CD4-positive, CD25-positive, alpha-beta regulatory T cell (primary cell): ENCODE results near the gene MOB3B. TPM values are rescaled to one million over a fixed set of nuclear protein-coding genes. Genes with fewer than 3 reads are reported as not detected.

ENCODE experiments used
- ATAC-seq, 2 donors: fragments of 150-1000 bp; cut with Tn5 transposase; one replicate each; pipeline ENCODE4 v1.10.0; 2021; ENCODE audit warnings: low read depth in 2 of 2, moderate number of reproducible peaks in 2 of 2, moderate library complexity in 1 of 2
- DNase-seq, 3 donors: peaks; one replicate each; pipeline versions ENCODE4 v3.0.0 to v3.0.0-alpha.2; 2012 to 2022; ENCODE audit warnings: mixed read lengths in 1 of 3
- H3K27ac ChIP-seq: one replicate; pipeline ENCODE4 v1.7.0; 2013; ENCODE audit warnings: mild to moderate bottlenecking, low read length; ENCODE audit not compliant: insufficient read depth, poor library complexity, severe bottlenecking
- H3K27me3 ChIP-seq: one replicate; pipeline ENCODE4 v1.7.0; 2013; ENCODE audit warnings: low read length; ENCODE audit not compliant: control insufficient read depth, insufficient read depth
- H3K36me3 ChIP-seq: one replicate; pipeline ENCODE4 v1.7.0; 2013; ENCODE audit warnings: mild to moderate bottlenecking, low read length, moderate library complexity; ENCODE audit not compliant: control insufficient read depth, insufficient read depth
- H3K4me1 ChIP-seq: 2 replicates; pipeline ENCODE4 v1.7.0; 2013; ENCODE audit warnings: mild to moderate bottlenecking, low read length; ENCODE audit not compliant: insufficient read depth, control insufficient read depth, poor library complexity, severe bottlenecking
- H3K4me3 ChIP-seq: one replicate; pipeline ENCODE4 v1.7.0; 2013; ENCODE audit warnings: low read depth, mild to moderate bottlenecking, low read length, moderate library complexity
- H3K9me3 ChIP-seq, 2 experiments: 1 replicate in 1 of 2; 2 replicates in 1 of 2; pipeline ENCODE4 v1.7.0; 2013; ENCODE audit warnings: low read length in 2 of 2, mild to moderate bottlenecking in 1 of 2, moderate library complexity in 1 of 2; ENCODE audit not compliant: control insufficient read depth in 2 of 2
- H3K27ac Mint-ChIP-seq, 3 donors: one replicate each; pipeline ENCODE4 v1.8.0; 2020 to 2022; ENCODE audit warnings: mild to moderate bottlenecking in 3 of 3, mixed read lengths in 3 of 3, moderate library complexity in 2 of 3
- H3K27me3 Mint-ChIP-seq: one replicate; pipeline ENCODE4 v1.8.0; 2022; ENCODE audit warnings: mild to moderate bottlenecking, mixed read lengths
- H3K36me3 Mint-ChIP-seq: one replicate; pipeline ENCODE4 v1.8.0; 2020; ENCODE audit warnings: mixed read lengths
- H3K4me1 Mint-ChIP-seq, 4 donors: one replicate each; pipeline ENCODE4 v1.8.0; 2020 to 2022; ENCODE audit warnings: mixed read lengths in 4 of 4, mild to moderate bottlenecking in 1 of 4
- H3K4me3 Mint-ChIP-seq, 4 donors: one replicate each; pipeline ENCODE4 v1.8.0; 2020 to 2022; ENCODE audit warnings: mild to moderate bottlenecking in 4 of 4, mixed read lengths in 4 of 4, moderate library complexity in 3 of 4
- H3K9me3 Mint-ChIP-seq, 7 donors: one replicate each; pipeline ENCODE4 v1.8.0; 2020 to 2022; ENCODE audit warnings: mixed read lengths in 7 of 7, mild to moderate bottlenecking in 3 of 7, moderate library complexity in 2 of 7
- polyA plus RNA-seq, 4 donors: library from polyadenylated mRNA; unstranded; fragments of 300-500 nt; fragmentation: Illumina TruSeq; gene quantifications; one replicate each; pipeline ENCODE4 v1.2.3, GENCODE V29; 2021
- total RNA-seq: library from RNA; stranded (reverse); gene quantifications from one replicate; pipeline ENCODE4 v1.2.3, GENCODE V29; 2022

Gene MOB3B
- total and polyA plus RNA-seq, 5 donors from 2014 or later = 0.02 to 0.12 (median 0.11) TPM; not detected in 2

DNA sequence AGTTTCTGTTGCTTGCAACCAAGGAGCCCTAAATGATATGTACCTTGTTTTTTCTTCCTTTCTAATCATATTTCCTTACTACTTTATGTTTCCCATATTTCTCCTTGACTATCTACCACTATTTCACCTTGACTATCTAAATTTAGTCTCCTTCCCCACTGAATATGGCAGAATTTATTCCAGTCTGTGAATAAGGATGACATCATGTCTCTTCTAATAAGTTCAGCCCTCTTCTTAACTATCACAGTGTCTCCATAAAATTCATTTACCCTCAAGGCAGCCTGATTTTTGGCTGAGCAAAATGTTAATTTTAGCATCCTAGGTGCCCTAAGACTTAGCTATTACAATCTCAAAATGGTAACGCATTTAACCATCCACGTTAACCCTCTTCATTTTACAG is 133.1 kb downstream of the MOB3B start:
- no peaks in the 10 kb centered on the region for H3K4me1 Mint-ChIP-seq
- Histone ChIP-seq H3K9me3 (no peaks in the 10 kb centered on the region), H3K36me3 (no peaks in the 10 kb centered on the region), H3K4me1 (no peaks in the 10 kb centered on the region), H3K27ac (no peak overlapping the region), H3K27me3 (no peaks in the 10 kb centered on the region), H3K4me3 (no peak overlapping the region)
- ATAC-seq (no peak), DNase-seq (no peak)
- H3K27me3 Mint-ChIP-seq = no peaks in the 10 kb centered on the region
- H3K27ac Mint-ChIP-seq = no peak overlapping the region
- peaks cover 0 to 1% (median 0%) of the 10 kb centered on the region in 7 donors for H3K9me3 Mint-ChIP-seq
- no peaks in the 10 kb centered on the region for H3K36me3 Mint-ChIP-seq
- no peak overlapping the region for H3K4me3 Mint-ChIP-seq

DNA sequence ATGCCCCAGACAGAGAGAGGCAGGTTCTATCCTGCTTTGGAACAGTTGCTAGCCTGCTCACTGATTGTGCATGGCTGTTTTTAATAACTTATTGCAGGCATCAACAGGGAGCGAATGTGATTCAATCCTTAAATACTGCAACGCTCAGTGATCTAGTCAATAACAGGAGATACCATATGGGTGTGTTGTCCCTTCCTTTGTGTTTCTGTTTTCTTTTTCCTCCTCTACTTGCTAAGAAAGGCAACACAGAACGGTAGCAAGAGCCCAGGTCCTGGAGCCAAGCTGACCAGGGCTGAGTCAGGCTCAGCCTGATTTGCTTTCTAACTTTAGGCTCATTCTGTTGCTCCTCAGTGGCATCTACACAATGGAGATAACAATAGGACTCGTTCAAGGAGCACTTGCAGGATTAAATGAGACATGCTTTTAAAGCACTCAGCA is 134.1 kb downstream of the MOB3B start:
- H3K4me3 Mint-ChIP-seq = no peak overlapping the region
- Histone ChIP-seq H3K9me3 (no peaks in the 10 kb centered on the region), H3K4me3 (no peak overlapping the region), H3K36me3 (no peaks in the 10 kb centered on the region), H3K4me1 (no peaks in the 10 kb centered on the region), H3K27me3 (no peaks in the 10 kb centered on the region), H3K27ac (no peak overlapping the region)
- H3K27me3 Mint-ChIP-seq = peaks cover 4% of the 10 kb centered on the region
- H3K36me3 Mint-ChIP-seq = no peaks in the 10 kb centered on the region
- no peak for DNase-seq
- no peak for ATAC-seq
- H3K4me1 Mint-ChIP-seq = no peaks in the 10 kb centered on the region
- no peak overlapping the region for H3K27ac Mint-ChIP-seq
- H3K9me3 Mint-ChIP-seq = peaks cover 0 to 1% (median 0%) of the 10 kb centered on the region in 7 donors

DNA sequence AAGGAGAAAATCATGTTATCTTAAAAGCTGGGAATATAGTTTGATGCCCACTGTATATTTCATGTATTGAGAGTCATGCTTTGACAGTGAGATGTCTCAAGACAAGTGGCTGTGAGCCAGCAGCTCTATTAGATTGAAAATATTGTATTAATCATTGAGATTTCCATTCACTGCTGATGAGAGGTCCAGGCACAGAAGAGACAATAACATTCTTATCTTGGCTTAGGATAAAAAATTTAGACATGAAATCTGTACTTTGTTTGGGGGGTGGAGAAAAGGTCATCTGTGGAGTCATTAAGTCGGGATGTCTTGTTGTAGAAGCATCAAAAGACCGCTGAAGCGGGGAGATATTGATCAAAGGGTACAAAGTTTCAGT is 134.8 kb downstream of the MOB3B start:
- Mint-ChIP-seq H3K9me3 (peaks cover 0 to 1% (median 0%) of the 10 kb centered on the region in 7 donors), H3K4me1 (no peaks in the 10 kb centered on the region), H3K27ac (no peak overlapping the region), H3K4me3 (no peak overlapping the region), H3K27me3 (peaks cover 4% of the 10 kb centered on the region), H3K36me3 (no peaks in the 10 kb centered on the region)
- Histone ChIP-seq H3K4me3 (no peak overlapping the region), H3K36me3 (no peaks in the 10 kb centered on the region), H3K27ac (no peak overlapping the region), H3K27me3 (no peaks in the 10 kb centered on the region), H3K9me3 (no peaks in the 10 kb centered on the region), H3K4me1 (no peaks in the 10 kb centered on the region)
- DNase-seq = no peak
- no peak for ATAC-seq

DNA sequence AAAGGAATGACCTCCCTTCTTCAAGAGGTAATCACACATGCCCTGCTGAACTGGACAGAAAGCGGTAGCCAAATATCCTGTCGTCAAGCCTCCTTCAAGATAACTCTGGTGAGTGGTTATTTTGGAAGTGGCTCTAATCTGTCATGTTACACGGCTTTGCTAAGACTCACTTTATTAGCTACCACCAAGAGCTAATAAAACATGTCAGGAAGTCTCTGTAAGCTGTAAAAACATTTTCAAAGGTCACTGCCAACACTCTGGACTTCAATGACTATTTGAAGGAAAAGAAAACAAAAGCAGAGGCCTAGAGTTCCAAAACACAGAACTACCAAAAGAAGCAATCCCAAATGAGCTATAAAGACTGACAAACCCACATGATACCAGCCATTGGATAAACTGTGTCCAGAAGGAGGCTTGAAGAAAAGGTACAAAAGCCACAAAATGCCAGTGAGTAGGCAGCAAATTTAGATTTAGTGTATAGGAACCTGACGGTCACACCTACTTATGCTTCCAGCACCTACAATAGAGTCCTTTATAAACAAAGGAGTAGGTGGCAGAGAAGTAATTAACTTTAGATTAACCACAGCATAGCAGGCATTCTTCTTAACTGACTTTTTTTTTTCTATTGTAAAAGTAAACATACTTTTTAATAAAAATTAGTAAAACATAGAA is 135.3 kb downstream of the MOB3B start:
- Histone ChIP-seq H3K4me1 (no peaks in the 10 kb centered on the region), H3K27me3 (no peaks in the 10 kb centered on the region), H3K9me3 (no peaks in the 10 kb centered on the region), H3K4me3 (no peak overlapping the region), H3K36me3 (no peaks in the 10 kb centered on the region), H3K27ac (no peak overlapping the region)
- DNase-seq (no peak), ATAC-seq (no peak)
- Mint-ChIP-seq H3K27ac (no peak overlapping the region), H3K27me3 (peaks cover 4% of the 10 kb centered on the region), H3K4me3 (no peak overlapping the region), H3K36me3 (no peaks in the 10 kb centered on the region), H3K4me1 (no peaks in the 10 kb centered on the region), H3K9me3 (peaks cover 0 to 1% (median 0%) of the 10 kb centered on the region in 7 donors)

DNA sequence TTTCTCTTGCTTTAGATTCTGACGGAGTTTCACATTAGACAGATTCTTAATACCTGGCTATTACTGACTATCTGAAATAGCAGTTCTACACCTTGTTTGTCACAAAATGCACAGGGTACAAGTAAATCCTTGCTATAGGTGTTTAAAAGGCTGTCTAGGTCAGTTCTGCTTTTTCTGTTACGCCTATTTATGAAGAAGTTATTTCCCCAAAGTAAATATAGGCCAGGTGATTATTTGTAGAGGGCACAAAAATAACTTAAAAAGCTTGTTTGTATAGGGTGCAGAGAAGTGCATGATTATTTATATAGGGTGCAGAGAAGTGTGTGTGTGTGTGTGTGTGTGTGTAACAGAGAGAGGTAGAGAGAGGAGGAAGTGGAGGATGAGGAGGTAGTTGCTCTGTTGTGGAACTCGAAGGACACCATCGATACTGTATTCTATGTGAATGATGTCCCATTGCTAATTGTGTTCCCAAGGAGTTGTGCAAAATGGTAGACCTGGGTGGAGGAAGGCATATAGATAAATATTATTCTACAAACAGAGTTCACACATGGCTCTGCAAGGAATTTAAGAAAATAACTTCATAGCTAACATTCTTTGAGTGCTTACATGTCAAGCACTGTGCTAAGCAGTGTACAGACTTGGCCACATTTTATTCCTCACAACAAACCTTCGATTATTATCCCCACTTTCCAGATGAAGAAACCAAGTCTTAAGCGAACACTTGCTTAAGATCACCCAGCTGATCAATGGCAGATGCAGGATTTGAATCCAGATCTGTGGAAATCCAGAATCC is 136.4 kb downstream of the MOB3B start:
- H3K4me1 ChIP-seq = no peaks in the 10 kb centered on the region
- Mint-ChIP-seq H3K9me3 (peaks cover 0 to 1% (median 0%) of the 10 kb centered on the region in 7 donors), H3K36me3 (no peaks in the 10 kb centered on the region), H3K27me3 (peaks cover 4% of the 10 kb centered on the region), H3K27ac (no peak overlapping the region), H3K4me3 (no peak overlapping the region), H3K4me1 (no peaks in the 10 kb centered on the region)
- H3K4me3 ChIP-seq = no peak overlapping the region
- H3K27me3 ChIP-seq = no peaks in the 10 kb centered on the region
- ATAC-seq (no peak), DNase-seq (no peak)
- H3K9me3 ChIP-seq = no peaks in the 10 kb centered on the region
- H3K27ac ChIP-seq = no peak overlapping the region
- no peaks in the 10 kb centered on the region for H3K36me3 ChIP-seq

DNA sequence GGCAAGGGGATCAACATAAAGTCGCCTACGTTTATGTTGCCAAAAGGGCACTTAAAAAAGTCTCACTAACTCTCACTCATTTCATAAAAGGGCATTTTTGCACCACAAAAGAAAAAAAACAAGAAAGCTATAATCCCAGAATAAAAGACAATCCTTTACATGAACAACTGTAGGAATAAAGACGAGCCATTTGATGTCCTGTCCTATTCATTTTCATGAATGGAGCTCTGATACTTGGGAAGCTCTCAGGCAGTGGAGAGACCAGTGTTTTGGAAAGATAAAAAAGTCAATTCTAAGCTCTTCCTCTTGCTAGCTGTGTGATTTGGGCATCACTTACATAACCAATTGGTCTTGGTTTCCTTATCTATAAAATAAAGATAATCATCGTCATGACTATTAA is 137.2 kb downstream of the MOB3B start:
- ATAC-seq (no peak), DNase-seq (no peak)
- no peaks in the 10 kb centered on the region for H3K4me1 Mint-ChIP-seq
- peaks cover 0 to 1% (median 0%) of the 10 kb centered on the region in 7 donors for H3K9me3 Mint-ChIP-seq
- Histone ChIP-seq H3K27ac (no peak overlapping the region), H3K36me3 (no peaks in the 10 kb centered on the region), H3K4me3 (no peak overlapping the region), H3K27me3 (no peaks in the 10 kb centered on the region), H3K4me1 (no peaks in the 10 kb centered on the region), H3K9me3 (no peaks in the 10 kb centered on the region)
- H3K36me3 Mint-ChIP-seq = no peaks in the 10 kb centered on the region
- no peak overlapping the region for H3K27ac Mint-ChIP-seq
- no peak overlapping the region for H3K4me3 Mint-ChIP-seq
- peaks cover 4% of the 10 kb centered on the region for H3K27me3 Mint-ChIP-seq

DNA sequence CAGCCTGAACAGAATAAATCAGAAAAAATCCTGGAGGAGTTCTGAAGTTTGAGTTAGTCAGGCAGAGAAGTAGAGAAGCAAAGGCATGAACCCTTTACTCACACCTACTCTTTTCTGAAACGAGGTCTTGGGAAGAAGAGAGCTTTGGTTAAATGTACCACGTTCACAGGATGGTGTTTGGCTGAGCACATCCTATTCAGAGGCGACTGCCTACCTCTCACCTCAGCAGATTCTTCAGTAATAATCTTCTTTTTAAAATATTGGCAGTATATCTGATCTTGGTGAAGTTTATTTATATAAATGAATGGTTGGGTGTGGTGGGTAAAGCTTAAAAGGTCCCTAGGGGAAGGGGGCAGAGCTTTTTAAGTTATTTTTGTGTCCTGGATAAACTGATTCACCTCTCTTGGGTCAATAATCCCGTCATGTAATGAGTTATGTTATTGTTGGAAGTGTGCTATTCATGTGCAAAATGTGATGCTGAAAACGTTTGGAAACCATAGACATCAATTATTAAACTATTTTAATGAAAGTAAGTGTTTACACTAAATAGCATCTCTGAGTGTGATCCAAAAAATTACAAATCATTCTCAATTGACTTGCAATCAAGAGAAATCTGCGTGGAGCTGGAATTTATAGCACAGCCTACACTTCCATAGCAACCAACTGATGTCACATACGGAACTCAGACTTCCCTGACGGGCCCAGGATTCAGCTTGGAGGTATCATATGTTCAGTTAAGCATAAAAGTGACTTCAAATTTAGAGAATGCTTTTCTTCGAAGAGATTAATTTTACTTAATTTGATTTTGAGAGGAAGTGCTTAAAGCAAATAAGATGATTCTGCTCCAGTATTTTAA is 138.3 kb downstream of the MOB3B start:
- Mint-ChIP-seq H3K4me1 (no peaks in the 10 kb centered on the region), H3K9me3 (peaks cover 0 to 1% (median 0%) of the 10 kb centered on the region in 7 donors), H3K36me3 (no peaks in the 10 kb centered on the region), H3K27me3 (peaks cover 4% of the 10 kb centered on the region), H3K4me3 (no peak overlapping the region), H3K27ac (no peak overlapping the region)
- no peak for ATAC-seq
- Histone ChIP-seq H3K27ac (no peak overlapping the region), H3K4me3 (no peak overlapping the region), H3K4me1 (no peaks in the 10 kb centered on the region), H3K9me3 (no peaks in the 10 kb centered on the region), H3K27me3 (no peaks in the 10 kb centered on the region), H3K36me3 (no peaks in the 10 kb centered on the region)
- DNase-seq = no peak
